HL-60 (cell line): ENCODE data around the gene TM7SF2.
A peak's percentile ranks its signal among the peaks of the same experiment; 100 is the strongest.

Experiments used
- DNase-seq, 2 experiments: peaks; one replicate each; pipeline ENCODE4 v3.0.0-alpha.2; 2010 to 2020; ENCODE audit warnings: low read depth in 1 of 2, low spot score in 1 of 2
- H3K27ac ChIP-seq: fragments of 250-450 bp; sonication (Bioruptor Pico); replicated peaks from 2 replicates; pipeline ENCODE4 v1.5.1; 2020; ENCODE audit warnings: mild to moderate bottlenecking, moderate library complexity
- H3K27me3 ChIP-seq: fragments of 250-450 bp; sonication (Bioruptor Pico); 2 replicates; pipeline ENCODE4 v1.5.1; 2021; ENCODE audit warnings: mild to moderate bottlenecking, moderate library complexity; ENCODE audit not compliant: insufficient read depth, poor library complexity, severe bottlenecking
- H3K4me3 ChIP-seq: replicated peaks from 2 replicates; pipeline ENCODE4 v1.5.1; 2011; ENCODE audit warnings: mild to moderate bottlenecking, control low read depth, low read length; ENCODE audit not compliant: insufficient read depth
- GABPA ChIP-seq: IDR thresholded peaks from 2 replicates; pipeline ENCODE4 v1.6.1; 2012; ENCODE audit warnings: low read depth
- POLR2AphosphoS5 ChIP-seq: IDR thresholded peaks from 2 replicates; pipeline ENCODE4 v1.6.1; 2012; ENCODE audit warnings: low read depth
- SPI1 ChIP-seq: IDR thresholded peaks from 2 replicates; pipeline ENCODE4 v1.6.1; 2012; ENCODE audit warnings: low read depth, mild to moderate bottlenecking, borderline replicate concordance
- TF ChIP-seq, protein P1 (sequence below): IDR thresholded peaks from 2 replicates; pipeline ENCODE4 v1.6.1; 2012; ENCODE audit warnings: low read depth; ENCODE audit not compliant: insufficient replicate concordance
- TF ChIP-seq, protein P2 (sequence below): IDR thresholded peaks from one replicate; pipeline ENCODE4 v1.5.1; 2011; ENCODE audit warnings: low read length, control low read depth, inconsistent platforms; ENCODE audit not compliant: insufficient read depth

TM7SF2 gene

DNA sequence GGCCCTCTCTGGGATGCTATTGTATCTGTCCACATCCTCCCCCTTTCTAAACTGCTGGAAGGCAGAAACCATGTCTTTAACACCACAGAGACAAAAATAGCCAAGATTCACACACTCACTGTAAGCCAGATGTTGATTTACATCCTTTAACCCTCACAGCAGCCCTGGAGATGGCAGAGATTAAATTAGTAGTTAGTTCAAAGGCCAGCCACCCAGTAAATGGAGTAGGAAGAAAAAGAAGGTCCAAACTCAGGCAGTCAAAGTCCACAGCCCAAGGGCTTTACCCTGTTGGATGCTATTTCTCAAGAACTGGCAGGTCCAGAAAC lies 8.0 kb downstream of the TM7SF2 start:
- DNase-seq: no peak
- TF ChIP-seq, protein P1, sequence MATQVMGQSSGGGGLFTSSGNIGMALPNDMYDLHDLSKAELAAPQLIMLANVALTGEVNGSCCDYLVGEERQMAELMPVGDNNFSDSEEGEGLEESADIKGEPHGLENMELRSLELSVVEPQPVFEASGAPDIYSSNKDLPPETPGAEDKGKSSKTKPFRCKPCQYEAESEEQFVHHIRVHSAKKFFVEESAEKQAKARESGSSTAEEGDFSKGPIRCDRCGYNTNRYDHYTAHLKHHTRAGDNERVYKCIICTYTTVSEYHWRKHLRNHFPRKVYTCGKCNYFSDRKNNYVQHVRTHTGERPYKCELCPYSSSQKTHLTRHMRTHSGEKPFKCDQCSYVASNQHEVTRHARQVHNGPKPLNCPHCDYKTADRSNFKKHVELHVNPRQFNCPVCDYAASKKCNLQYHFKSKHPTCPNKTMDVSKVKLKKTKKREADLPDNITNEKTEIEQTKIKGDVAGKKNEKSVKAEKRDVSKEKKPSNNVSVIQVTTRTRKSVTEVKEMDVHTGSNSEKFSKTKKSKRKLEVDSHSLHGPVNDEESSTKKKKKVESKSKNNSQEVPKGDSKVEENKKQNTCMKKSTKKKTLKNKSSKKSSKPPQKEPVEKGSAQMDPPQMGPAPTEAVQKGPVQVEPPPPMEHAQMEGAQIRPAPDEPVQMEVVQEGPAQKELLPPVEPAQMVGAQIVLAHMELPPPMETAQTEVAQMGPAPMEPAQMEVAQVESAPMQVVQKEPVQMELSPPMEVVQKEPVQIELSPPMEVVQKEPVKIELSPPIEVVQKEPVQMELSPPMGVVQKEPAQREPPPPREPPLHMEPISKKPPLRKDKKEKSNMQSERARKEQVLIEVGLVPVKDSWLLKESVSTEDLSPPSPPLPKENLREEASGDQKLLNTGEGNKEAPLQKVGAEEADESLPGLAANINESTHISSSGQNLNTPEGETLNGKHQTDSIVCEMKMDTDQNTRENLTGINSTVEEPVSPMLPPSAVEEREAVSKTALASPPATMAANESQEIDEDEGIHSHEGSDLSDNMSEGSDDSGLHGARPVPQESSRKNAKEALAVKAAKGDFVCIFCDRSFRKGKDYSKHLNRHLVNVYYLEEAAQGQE: no peak
- TF ChIP-seq POLR2AphosphoS5 (no peak), SPI1 (no peak), GABPA (no peak)
- TF ChIP-seq, protein P2, sequence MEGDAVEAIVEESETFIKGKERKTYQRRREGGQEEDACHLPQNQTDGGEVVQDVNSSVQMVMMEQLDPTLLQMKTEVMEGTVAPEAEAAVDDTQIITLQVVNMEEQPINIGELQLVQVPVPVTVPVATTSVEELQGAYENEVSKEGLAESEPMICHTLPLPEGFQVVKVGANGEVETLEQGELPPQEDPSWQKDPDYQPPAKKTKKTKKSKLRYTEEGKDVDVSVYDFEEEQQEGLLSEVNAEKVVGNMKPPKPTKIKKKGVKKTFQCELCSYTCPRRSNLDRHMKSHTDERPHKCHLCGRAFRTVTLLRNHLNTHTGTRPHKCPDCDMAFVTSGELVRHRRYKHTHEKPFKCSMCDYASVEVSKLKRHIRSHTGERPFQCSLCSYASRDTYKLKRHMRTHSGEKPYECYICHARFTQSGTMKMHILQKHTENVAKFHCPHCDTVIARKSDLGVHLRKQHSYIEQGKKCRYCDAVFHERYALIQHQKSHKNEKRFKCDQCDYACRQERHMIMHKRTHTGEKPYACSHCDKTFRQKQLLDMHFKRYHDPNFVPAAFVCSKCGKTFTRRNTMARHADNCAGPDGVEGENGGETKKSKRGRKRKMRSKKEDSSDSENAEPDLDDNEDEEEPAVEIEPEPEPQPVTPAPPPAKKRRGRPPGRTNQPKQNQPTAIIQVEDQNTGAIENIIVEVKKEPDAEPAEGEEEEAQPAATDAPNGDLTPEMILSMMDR: no peak
- Histone ChIP-seq H3K27ac (no peak overlapping the region; the same call in 1 of the 2 replicates), H3K4me3 (no peak overlapping the region), H3K27me3 (no peaks in the 10 kb centered on the region)

DNA sequence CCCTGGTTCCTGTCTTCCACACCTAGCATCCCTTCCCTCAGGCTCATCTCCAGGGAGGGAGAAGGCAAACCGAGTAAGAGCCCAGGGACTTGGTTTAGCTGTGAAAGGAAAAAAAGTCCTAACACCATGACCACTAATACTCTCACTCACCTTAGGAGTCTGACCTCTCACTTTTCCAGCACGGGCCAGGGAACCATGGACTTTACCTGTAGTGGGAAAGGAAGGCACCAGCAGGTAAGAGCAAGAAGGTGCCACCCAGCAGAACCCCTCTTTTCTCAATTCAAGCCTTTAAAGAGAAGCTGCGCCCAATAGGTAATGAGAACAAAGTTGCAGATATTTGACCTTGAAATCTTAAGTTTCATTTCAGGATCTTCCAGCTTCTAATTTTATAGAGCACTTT lies 9.2 kb downstream of the TM7SF2 start:
- TF ChIP-seq, protein P1: no peak
- no peak for TF ChIP-seq SPI1
- TF ChIP-seq, protein P2: no peak
- TF ChIP-seq POLR2AphosphoS5: no peak
- TF ChIP-seq GABPA: no peak
- Histone ChIP-seq H3K27me3 (no peaks in the 10 kb centered on the region), H3K27ac (peak overlapping the region; percentile 92), H3K4me3 (peak overlapping the region; percentile 76)
- DNase-seq: no peak

DNA sequence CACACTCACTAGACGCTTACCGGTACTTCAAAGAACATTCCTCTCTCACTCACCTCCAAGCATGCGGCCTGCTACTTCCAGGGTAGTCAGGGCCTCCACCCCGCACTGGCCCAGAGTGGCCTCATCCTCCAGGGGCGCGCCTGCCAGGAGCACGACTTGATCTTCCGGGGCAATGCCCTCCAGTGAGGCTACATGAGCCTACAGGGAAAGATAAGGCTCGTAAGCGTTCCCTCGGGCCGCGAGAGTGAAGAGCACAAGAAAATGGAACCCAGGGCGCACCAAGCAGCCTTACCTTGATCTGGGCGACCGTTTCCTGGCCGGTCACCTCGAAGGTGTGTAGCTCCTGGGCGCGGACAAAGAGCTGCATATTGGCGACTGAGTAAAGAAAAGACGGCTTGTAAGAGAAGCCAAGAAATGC lies 9.8 kb downstream of the TM7SF2 start:
- no peaks in the 10 kb centered on the region for H3K27me3 ChIP-seq
- TF ChIP-seq, protein P1: peak; percentile 7
- TF ChIP-seq SPI1: no peak
- H3K27ac ChIP-seq: peak overlapping the region; percentile 92
- DNase-seq: no peak
- H3K4me3 ChIP-seq: peak overlapping the region; percentile 76
